GM19025 (cell line): ENCODE data around the gene SUGT1.
A peak's percentile ranks its signal among the peaks of the same experiment; 100 is the strongest.

Experiments used
- ATAC-seq: cut with Tn5 transposase; IDR thresholded peaks from one replicate; pipeline ENCODE4 v1.9.1; 2021; ENCODE audit warnings: mild to moderate bottlenecking, low read depth, moderate library complexity; ENCODE audit not compliant: unreplicated experiment

Gene SUGT1

GRCh38 chr13:52734075-52734623 lies 81.5 kb downstream of the SUGT1 start:
- no peak for ATAC-seq

- ATAC-seq = no peak
These were observed 84.3 kb downstream of the SUGT1 start for GRCh38 chr13:52736891-52737290.

DNA sequence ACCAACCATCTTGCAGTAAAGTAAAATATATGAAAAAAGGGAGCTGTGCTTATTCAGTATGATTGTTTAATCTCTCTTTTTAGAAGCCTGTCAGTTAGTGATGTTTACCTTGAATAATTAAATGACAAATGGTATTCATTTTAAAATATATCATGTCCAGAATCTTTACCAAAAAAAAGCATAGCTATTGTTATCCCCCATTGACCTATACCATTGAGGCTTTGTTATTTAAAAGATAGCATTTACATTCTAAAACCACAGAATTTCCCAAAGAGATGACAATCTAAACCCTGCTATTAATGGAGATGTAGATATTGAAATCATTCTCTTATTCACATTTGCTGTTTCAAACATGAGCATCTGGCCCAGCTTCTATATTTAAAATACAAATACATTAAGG lies 84.8 kb downstream of the SUGT1 start:
- ATAC-seq = no peak

DNA sequence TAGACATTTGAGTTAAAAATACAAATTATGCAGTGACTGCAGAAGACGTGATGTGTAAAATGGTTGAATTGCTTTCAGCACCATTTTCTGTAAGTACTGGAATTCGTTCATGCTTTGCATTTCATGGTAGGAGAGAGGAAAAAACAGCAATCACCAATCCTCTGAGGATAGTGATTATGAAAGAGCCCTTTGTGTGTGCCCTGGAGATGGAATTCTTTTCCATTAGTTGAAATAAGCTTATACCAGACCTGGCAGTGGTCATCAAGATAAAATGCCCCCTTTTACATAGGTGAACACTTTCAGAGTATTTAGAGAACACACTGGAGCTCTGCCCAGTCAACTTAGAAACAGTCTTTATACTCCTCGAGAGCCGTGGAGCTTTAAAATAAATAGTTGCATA lies 85.3 kb downstream of the SUGT1 start:
- no peak for ATAC-seq

GRCh38 chr13:52738719-52739467 lies 86.3 kb downstream of the SUGT1 start:
- ATAC-seq = peak; percentile 78

GRCh38 chr13:52739468-52740071 lies 86.9 kb downstream of the SUGT1 start, which contains the start of gene CNMD:
TSS of gene CNMD (minus strand) at chr13:52739820. CDS start at chr13:52739701, 119 bp downstream.
- no peak for ATAC-seq

- ATAC-seq = no peak
These were observed 90.9 kb downstream of the SUGT1 start for GRCh38 chr13:52743569-52743968.

DNA sequence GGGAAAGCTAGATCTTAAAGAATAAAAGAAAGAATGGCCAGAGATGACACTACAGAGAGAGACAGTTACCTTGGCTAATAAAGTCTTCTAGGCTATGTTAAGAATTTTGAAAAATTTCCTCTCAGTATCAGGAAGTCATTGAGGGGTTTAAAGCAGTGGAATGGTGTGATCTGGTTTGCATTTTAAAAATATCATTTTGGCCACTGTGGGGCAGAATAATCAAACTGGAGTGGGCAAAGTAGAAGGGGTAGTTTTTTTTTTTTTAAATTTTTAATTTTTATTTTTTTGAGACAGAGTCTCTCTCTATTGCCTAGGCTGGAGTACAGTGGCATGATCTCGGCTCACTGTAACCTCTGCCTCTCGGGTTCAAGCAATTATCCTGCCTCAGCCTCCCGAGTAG lies 91.4 kb downstream of the SUGT1 start:
- ATAC-seq = no peak

DNA sequence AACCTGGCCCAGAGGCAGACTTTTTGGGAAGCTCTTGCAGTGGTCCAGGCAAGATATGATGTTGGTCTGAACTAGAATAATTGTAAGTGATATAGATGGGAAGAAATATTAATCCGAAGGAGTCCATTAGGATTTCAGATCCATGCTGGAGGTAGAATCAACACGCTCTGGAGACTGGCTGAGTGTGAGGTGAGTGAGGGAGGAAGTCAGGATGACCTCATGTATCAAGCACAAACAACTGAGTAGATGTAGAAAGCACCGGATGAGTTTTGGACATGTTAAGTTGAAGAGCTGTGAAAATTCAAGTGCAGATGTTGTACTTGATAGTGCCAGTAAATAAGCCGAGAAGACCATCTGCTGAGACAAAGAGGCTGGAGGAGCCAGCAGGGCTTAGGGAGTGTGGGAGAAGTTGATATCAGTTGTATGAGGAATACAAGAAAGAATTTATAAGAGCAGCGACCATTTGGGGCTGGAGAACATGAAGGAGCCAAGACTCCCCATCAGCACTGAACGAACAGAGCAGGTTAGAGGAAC lies 92.3 kb downstream of the SUGT1 start:
- no peak for ATAC-seq

GRCh38 chr13:52746141-52746540 lies 93.5 kb downstream of the SUGT1 start:
- no peak for ATAC-seq

- ATAC-seq = no peak
These were observed 96.8 kb downstream of the SUGT1 start for GRCh38 chr13:52749419-52749818.
